ENCODE results near the gene KDM2A. TPM values are rescaled to one million over a fixed set of nuclear protein-coding genes. Genes with fewer than 3 reads are reported as not detected.

The KDM2A gene
- total RNA-seq, 2 donors from 2014 or later = 27.7 to 37.3 TPM

DNA sequence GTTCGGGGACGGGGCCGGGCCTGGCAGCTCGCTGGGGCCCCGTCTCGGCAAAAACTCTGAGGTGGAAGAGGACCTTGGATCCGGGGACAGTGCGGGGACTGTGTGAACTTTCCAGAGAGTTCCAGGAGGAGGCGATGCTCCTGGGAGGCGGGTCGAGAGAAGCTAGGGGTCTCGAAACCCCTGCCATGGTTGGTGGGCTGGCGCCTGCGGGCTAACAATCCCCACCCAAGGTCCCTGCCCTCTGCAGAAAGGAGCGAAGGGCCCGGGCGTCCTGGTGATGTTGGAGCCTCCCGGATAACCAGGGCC, 142.5 kb downstream of the KDM2A start:
- Histone ChIP-seq H3K36me3 (no peaks in the 10 kb centered on the region), H3K4me3 (peak overlapping the region; percentile 14 to 37), H3K27me3 (no peaks in the 10 kb centered on the region), H3K9me3 (no peaks in the 10 kb centered on the region), H3K27ac (no peak overlapping the region), H3K4me1 (peaks cover 0 to 30% of the 10 kb centered on the region in 2 donors)
- TF ChIP-seq, protein P1, sequence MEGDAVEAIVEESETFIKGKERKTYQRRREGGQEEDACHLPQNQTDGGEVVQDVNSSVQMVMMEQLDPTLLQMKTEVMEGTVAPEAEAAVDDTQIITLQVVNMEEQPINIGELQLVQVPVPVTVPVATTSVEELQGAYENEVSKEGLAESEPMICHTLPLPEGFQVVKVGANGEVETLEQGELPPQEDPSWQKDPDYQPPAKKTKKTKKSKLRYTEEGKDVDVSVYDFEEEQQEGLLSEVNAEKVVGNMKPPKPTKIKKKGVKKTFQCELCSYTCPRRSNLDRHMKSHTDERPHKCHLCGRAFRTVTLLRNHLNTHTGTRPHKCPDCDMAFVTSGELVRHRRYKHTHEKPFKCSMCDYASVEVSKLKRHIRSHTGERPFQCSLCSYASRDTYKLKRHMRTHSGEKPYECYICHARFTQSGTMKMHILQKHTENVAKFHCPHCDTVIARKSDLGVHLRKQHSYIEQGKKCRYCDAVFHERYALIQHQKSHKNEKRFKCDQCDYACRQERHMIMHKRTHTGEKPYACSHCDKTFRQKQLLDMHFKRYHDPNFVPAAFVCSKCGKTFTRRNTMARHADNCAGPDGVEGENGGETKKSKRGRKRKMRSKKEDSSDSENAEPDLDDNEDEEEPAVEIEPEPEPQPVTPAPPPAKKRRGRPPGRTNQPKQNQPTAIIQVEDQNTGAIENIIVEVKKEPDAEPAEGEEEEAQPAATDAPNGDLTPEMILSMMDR (IDR thresholded peaks at IDR 0.05) = no peak
- no peak for DNase-seq (ENCODE audit: low spot score)

GRCh38 chr11:67261946-67262681, 143.1 kb downstream of the KDM2A start:
- Histone ChIP-seq H3K36me3 (no peaks in the 10 kb centered on the region), H3K9me3 (no peaks in the 10 kb centered on the region), H3K27ac (no peak overlapping the region), H3K27me3 (no peaks in the 10 kb centered on the region), H3K4me1 (peaks cover 0 to 34% of the 10 kb centered on the region in 2 donors), H3K4me3 (peak overlapping the region in 1 of 2 donors; percentile 37)
- DNase-seq (ENCODE audit: low spot score) = no peak
- TF ChIP-seq, protein P1 (IDR thresholded peaks at IDR 0.05) = no peak

DNA sequence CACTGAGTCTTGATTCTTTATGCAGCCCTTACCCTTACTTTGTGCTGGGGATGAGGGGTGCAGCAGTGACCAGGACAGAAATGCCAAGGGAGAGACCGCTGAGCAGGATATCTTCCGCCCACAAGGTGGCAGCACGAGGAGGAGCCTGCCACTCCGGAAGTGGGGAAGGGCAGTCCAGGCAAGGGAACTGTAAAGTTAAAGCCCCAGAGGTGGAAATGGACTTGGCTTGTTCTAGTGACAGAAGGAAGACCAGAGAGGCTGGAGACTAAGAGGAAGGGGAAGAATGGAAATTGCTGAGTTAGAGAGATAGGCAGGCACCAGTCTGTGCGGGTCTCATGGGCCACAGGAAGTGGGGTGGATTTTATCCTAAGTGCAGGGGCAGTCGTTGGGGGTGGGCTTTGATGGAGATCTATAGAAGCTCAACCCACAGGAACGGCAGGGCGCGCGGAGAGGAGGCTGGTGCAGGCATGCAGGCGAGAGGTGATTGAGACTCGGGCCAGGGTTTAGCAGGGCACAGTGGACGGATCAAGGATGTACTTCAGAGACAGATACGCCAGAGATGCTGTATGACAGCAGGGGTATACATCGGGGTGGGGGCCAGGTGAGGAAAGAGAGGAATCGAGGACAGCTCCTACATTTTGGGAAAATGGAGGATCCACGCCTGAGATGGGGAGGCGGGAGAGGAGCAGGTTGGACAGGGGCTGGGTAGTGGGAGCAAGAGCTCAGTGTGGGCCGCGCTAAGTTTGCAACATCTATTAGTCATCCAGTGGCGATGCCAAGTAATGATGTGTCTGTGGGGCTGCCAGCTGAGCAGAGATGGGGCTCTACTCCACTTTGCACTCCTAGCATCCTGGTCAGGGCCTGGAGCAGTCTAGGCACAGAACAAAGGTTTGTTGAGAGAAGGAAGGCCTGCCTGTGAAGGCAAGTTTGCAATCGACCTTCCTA, 143.9 kb downstream of the KDM2A start:
- peak overlapping the region; percentile 41 to 54 for H3K27ac ChIP-seq
- peaks cover 4% of the 10 kb centered on the region for H3K36me3 ChIP-seq
- peaks cover 0 to 43% of the 10 kb centered on the region in 2 donors for H3K4me1 ChIP-seq
- H3K27me3 ChIP-seq = no peaks in the 10 kb centered on the region
- peak; percentile 83 for DNase-seq (ENCODE audit: low spot score)
- no peak overlapping the region for H3K4me3 ChIP-seq
- TF ChIP-seq, protein P1 (IDR thresholded peaks at IDR 0.05) = peak; percentile 59 to 92
- H3K9me3 ChIP-seq = no peaks in the 10 kb centered on the region

DNA sequence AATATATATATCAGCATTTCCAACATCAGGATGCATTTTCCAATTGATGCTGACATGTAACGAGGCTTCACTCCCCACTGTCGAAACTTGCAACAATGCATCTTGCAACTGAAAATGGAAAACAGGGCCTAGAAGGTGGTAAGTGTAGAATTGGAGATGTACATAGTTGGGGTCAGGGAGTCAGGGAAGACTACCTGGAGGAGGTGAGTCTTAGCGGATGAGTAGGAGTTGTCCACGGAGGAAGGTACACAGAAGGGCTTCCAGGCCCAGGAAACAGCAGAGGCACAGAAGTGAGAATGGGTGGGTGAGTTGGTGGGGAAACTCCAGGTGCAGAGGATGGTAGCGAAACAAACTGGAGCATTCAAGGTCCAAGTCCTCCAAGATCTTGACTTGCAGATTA, 145.2 kb downstream of the KDM2A start:
- Histone ChIP-seq H3K27ac (no peak overlapping the region), H3K27me3 (no peaks in the 10 kb centered on the region), H3K36me3 (peaks cover 4% of the 10 kb centered on the region), H3K4me3 (no peak overlapping the region), H3K9me3 (no peaks in the 10 kb centered on the region), H3K4me1 (peaks cover 0 to 55% of the 10 kb centered on the region in 2 donors)
- TF ChIP-seq, protein P1 (IDR thresholded peaks at IDR 0.05) = no peak
- DNase-seq (ENCODE audit: low spot score) = no peak

DNA sequence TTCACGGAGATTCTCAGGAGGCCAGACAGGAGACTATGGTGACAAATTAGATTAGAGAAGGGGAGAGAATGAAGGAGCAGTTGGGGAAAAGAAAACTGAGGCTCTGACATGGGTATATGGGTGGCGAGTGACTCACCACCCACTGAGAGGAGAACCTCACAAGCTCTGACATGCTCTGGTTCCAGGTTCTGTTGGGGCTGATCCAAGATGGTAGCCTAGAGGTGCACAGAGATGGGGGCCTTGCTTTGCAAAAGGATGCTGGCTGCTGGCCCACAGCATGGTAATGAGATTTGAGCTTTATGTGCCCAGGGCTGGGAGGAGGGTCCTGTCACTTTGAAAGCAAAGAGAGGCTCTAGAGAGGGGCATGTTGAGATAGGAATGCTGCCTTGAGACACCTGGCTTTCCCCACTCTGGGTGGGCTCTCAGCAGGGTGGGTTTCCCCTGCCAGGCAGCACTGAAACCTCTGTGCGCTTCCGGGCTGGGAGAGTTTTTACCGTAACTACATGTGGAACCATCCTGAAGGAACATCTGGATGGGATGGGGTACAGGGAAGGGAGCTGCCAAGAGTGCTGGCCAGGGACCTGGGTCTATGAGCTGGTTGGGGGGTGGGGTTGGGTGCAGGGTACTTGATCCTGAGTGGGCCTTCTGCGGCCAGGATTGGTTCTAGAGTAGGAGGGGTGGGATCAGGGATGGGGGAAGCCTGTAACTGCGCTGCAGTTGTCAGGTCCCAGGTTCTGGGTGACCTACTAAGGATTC, 146.0 kb downstream of the KDM2A start:
- Histone ChIP-seq H3K36me3 (peaks cover 4% of the 10 kb centered on the region), H3K27ac (no peak overlapping the region), H3K4me1 (peaks cover 0 to 63% of the 10 kb centered on the region in 2 donors), H3K9me3 (no peaks in the 10 kb centered on the region), H3K27me3 (no peaks in the 10 kb centered on the region), H3K4me3 (no peak overlapping the region)
- TF ChIP-seq, protein P1 (IDR thresholded peaks at IDR 0.05) = no peak
- DNase-seq (ENCODE audit: low spot score) = no peak

Measured in right atrium auricular region (tissue), 2 donors.